ENCODE data around the gene ADAMTS7. TPM values are rescaled to one million over a fixed set of nuclear protein-coding genes. Genes with fewer than 3 reads are reported as not detected.

ADAMTS7 gene
- total RNA-seq, 1 experiment from 2014 or later, result 12.0 TPM

DNA sequence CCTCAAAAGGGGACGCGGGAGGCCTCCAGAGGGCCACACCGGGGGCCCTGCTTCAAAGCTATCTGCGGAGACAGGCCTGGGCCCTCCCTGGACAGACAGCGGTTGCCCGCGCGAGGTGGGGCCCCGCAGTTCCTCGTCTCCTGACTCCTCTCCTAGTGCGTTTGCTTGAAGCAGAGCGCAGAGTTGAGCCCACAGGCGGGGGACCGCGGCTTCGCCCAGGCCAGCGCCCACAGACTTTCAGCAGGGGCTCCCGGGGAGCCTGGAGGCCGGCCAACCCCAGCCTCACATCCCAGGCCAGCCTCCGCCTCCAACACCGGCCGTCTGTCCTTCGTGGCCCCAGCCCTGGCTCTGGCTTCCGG, 540 bp upstream of the ADAMTS7 start:
- Histone ChIP-seq H3K9me3 (ENCODE audit: control insufficient read depth in 1 of 2, insufficient read depth in 1 of 2, low read depth in 1 of 2, low read length in 2 of 2) (no peaks in the 10 kb centered on the region), H3K27ac (ENCODE audit: low read depth, low read length) (peak overlapping the region; percentile 53; the same call in 1 of the 2 replicates), H2AFZ (ENCODE audit: low read depth, low read length, poor library complexity, severe bottlenecking) (no peak overlapping the region), H3K79me2 (ENCODE audit: insufficient read depth, low read length) (no peaks in the 10 kb centered on the region; the same call in 1 of the 2 replicates), H3K27me3 (ENCODE audit: insufficient read depth, low read length) (no peaks in the 10 kb centered on the region), H3K36me3 (ENCODE audit: control insufficient read depth in 1 of 2, insufficient read depth in 2 of 2, low read length in 2 of 2) (no peaks in the 10 kb centered on the region), H3K9me2 (ENCODE audit: insufficient read depth) (no peaks in the 10 kb centered on the region), H3K4me1 (ENCODE audit: control insufficient read depth in 1 of 2, insufficient read depth in 2 of 2, low read length in 2 of 2) (peaks cover 14% of the 10 kb centered on the region in 2 experiments; a peak in 3 of 4 replicates), H3K4me2 (ENCODE audit: low read length) (peak overlapping the region; percentile 93), H4K20me1 (ENCODE audit: insufficient read depth) (no peaks in the 10 kb centered on the region), H3K9ac (ENCODE audit: low read length) (peak overlapping the region; percentile 35; the same call in 1 of the 2 replicates), H3K4me3 (replicated peaks in 1 of 2; ENCODE audit: low read depth in 1 of 2, low read length in 2 of 2) (peak overlapping the region; percentile 25 to 75; a peak in 3 of 4 replicates)
- intact Hi-C loops (cut with micrococcal nuclease), result no loop called here
- RAD21 ChIA-PET (ENCODE audit: low non-redundant PET in 1 of 2, low total read pairs in 2 of 2, uncharacterized antibody in 2 of 2, unreplicated experiment in 2 of 2), result no interaction called here
- CTCF ChIA-PET, result interaction anchor here (0.6 to 2.1 kb wide), 8 partner anchors 8 to 660 kb away, joined by 4 to 7 read pairs (median 5); no protein-coding TSS in a partner anchor
- BruUV-seq (replicated peaks), result no TSS peak
- POLR2A ChIA-PET, result no interaction called here
- TF ChIP-seq, protein P1, sequence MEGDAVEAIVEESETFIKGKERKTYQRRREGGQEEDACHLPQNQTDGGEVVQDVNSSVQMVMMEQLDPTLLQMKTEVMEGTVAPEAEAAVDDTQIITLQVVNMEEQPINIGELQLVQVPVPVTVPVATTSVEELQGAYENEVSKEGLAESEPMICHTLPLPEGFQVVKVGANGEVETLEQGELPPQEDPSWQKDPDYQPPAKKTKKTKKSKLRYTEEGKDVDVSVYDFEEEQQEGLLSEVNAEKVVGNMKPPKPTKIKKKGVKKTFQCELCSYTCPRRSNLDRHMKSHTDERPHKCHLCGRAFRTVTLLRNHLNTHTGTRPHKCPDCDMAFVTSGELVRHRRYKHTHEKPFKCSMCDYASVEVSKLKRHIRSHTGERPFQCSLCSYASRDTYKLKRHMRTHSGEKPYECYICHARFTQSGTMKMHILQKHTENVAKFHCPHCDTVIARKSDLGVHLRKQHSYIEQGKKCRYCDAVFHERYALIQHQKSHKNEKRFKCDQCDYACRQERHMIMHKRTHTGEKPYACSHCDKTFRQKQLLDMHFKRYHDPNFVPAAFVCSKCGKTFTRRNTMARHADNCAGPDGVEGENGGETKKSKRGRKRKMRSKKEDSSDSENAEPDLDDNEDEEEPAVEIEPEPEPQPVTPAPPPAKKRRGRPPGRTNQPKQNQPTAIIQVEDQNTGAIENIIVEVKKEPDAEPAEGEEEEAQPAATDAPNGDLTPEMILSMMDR (IDR thresholded peaks at IDR 0.05 in 2 of 3, conservative IDR thresholded peaks at IDR 0.05 in 1 of 3; ENCODE audit: borderline replicate concordance in 1 of 3, insufficient read depth in 1 of 3, low read depth in 2 of 3, low read length in 2 of 3), result peak in 1 of 3 experiments; percentile 8; a peak in 2 of 6 replicates
- TF ChIP-seq EZH2phosphoT487 (IDR thresholded peaks at IDR 0.05; ENCODE audit: borderline replicate concordance), result no peak
- peak; percentile 37 for ATAC-seq
- DNase-seq (ENCODE audit: low read depth, low spot score), result no peak

- ChIA-PET POLR2A (interaction anchor here (1.2 kb wide), 1 partner anchor 22 kb away, joined by 4 read pairs; no protein-coding TSS in a partner anchor), RAD21 (ENCODE audit: low non-redundant PET in 1 of 2, low total read pairs in 2 of 2, uncharacterized antibody in 2 of 2, unreplicated experiment in 2 of 2) (no interaction called here), CTCF (interaction anchor here (1.0 to 2.1 kb wide), 9 partner anchors 9 to 197 kb away, joined by 3 to 7 read pairs (median 4); no protein-coding TSS in a partner anchor)
- Histone ChIP-seq H4K20me1 (ENCODE audit: insufficient read depth) (no peaks in the 10 kb centered on the region), H3K4me1 (ENCODE audit: control insufficient read depth in 1 of 2, insufficient read depth in 2 of 2, low read length in 2 of 2) (peaks cover 14% of the 10 kb centered on the region in 2 experiments; a peak in 3 of 4 replicates), H3K4me3 (replicated peaks in 1 of 2; ENCODE audit: low read depth in 1 of 2, low read length in 2 of 2) (peak overlapping the region; percentile 65 to 75), H3K9ac (ENCODE audit: low read length) (peak overlapping the region; percentile 65), H3K79me2 (ENCODE audit: insufficient read depth, low read length) (no peaks in the 10 kb centered on the region; the same call in 1 of the 2 replicates), H3K9me3 (ENCODE audit: control insufficient read depth in 1 of 2, insufficient read depth in 1 of 2, low read depth in 1 of 2, low read length in 2 of 2) (no peaks in the 10 kb centered on the region), H2AFZ (ENCODE audit: low read depth, low read length, poor library complexity, severe bottlenecking) (peak overlapping the region; percentile 35), H3K4me2 (ENCODE audit: low read length) (peak overlapping the region; percentile 93), H3K27ac (ENCODE audit: low read depth, low read length) (peak overlapping the region; percentile 39; the same call in 1 of the 2 replicates), H3K9me2 (ENCODE audit: insufficient read depth) (no peaks in the 10 kb centered on the region), H3K27me3 (ENCODE audit: insufficient read depth, low read length) (no peaks in the 10 kb centered on the region), H3K36me3 (ENCODE audit: control insufficient read depth in 1 of 2, insufficient read depth in 2 of 2, low read length in 2 of 2) (no peaks in the 10 kb centered on the region)
- peak; percentile 31 for ATAC-seq
- intact Hi-C loops (cut with micrococcal nuclease), result no loop called here
- BruUV-seq (replicated peaks), result no TSS peak
- no peak for DNase-seq (ENCODE audit: low read depth, low spot score)
- TF ChIP-seq, protein P2, sequence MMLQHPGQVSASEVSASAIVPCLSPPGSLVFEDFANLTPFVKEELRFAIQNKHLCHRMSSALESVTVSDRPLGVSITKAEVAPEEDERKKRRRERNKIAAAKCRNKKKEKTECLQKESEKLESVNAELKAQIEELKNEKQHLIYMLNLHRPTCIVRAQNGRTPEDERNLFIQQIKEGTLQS (IDR thresholded peaks at IDR 0.05), result no peak
- TF ChIP-seq JUND (IDR thresholded peaks at IDR 0.05), result no peak
- no peak for TF ChIP-seq EZH2 (IDR thresholded peaks at IDR 0.05)
- no peak for TF ChIP-seq CEBPB (IDR thresholded peaks at IDR 0.05; ENCODE audit: low read depth)
- no peak for TF ChIP-seq ZBTB33 (IDR thresholded peaks at IDR 0.05; ENCODE audit: extremely low read depth, insufficient replicate concordance, low read length)
- no peak for TF ChIP-seq ELF1 (IDR thresholded peaks at IDR 0.05; ENCODE audit: borderline replicate concordance, low read depth)
- TF ChIP-seq ZFX (IDR thresholded peaks at IDR 0.05), result no peak
- no peak for TF ChIP-seq SIN3A (IDR thresholded peaks at IDR 0.05; ENCODE audit: low read depth)
- TF ChIP-seq TCF7L2 (IDR thresholded peaks at IDR 0.05; ENCODE audit: borderline replicate concordance, extremely low read depth, insufficient read depth, insufficient read length), result no peak
These were observed 721 bp downstream of the ADAMTS7 start for GRCh38 chr15:78810362-78811123.

Measured in HCT116 (cell line).